GM23248 (cell line): Measurements from ENCODE around the gene VPS37D. TPM values are rescaled to one million over a fixed set of nuclear protein-coding genes. Genes with fewer than 3 reads are reported as not detected.
A peak's percentile ranks its signal among the peaks of the same experiment; 100 is the strongest.

Source experiments
- DNase-seq: peaks from one replicate; pipeline ENCODE4 v3.0.0-alpha.2; 2015
- H2AFZ ChIP-seq: fragments of 200-600 bp; sonication (generic); 2 replicates; pipeline ENCODE4 v1.6.1; 2016; ENCODE audit warnings: antibody characterized with exemption
- H3F3A ChIP-seq: fragments of 200-600 bp; sonication (generic); 2 replicates; pipeline ENCODE4 v1.6.1; 2016; ENCODE audit warnings: mild to moderate bottlenecking, antibody characterized with exemption, mixed run types; ENCODE audit not compliant: insufficient read depth
- H3K27ac ChIP-seq: fragments of 200-600 bp; sonication (generic); 2 replicates; pipeline ENCODE4 v1.5.1; 2016; ENCODE audit warnings: mild to moderate bottlenecking
- H3K27me3 ChIP-seq: fragments of 200-600 bp; sonication (generic); replicated peaks from 2 replicates; pipeline ENCODE4 v1.6.1; 2016; ENCODE audit warnings: mild to moderate bottlenecking; ENCODE audit not compliant: insufficient read depth
- H3K36me3 ChIP-seq: fragments of 200-600 bp; sonication (generic); 2 replicates; pipeline ENCODE4 v1.6.1; 2016; ENCODE audit warnings: low read depth, mild to moderate bottlenecking
- H3K4me1 ChIP-seq: fragments of 200-600 bp; sonication (generic); 2 replicates; pipeline ENCODE4 v1.6.1; 2016; ENCODE audit warnings: mild to moderate bottlenecking; ENCODE audit not compliant: insufficient read depth
- H3K4me2 ChIP-seq: fragments of 200-600 bp; sonication (generic); one replicate; pipeline ENCODE4 v1.6.1; 2016; ENCODE audit warnings: mild to moderate bottlenecking; ENCODE audit not compliant: unreplicated experiment
- H3K4me3 ChIP-seq: fragments of 200-600 bp; sonication (generic); 2 replicates; pipeline ENCODE4 v1.5.1; 2016; ENCODE audit warnings: mild to moderate bottlenecking
- H3K79me2 ChIP-seq: fragments of 200-600 bp; sonication (generic); 2 replicates; pipeline ENCODE4 v1.6.1; 2016; ENCODE audit warnings: mild to moderate bottlenecking; ENCODE audit not compliant: insufficient read depth
- H3K9ac ChIP-seq: fragments of 200-600 bp; sonication (generic); 2 replicates; pipeline ENCODE4 v1.6.1; 2016; ENCODE audit warnings: mild to moderate bottlenecking
- H3K9me2 ChIP-seq: fragments of 200-600 bp; sonication (generic); 2 replicates; pipeline ENCODE4 v1.6.1; 2016; ENCODE audit warnings: mixed run types, mild to moderate bottlenecking, moderate library complexity; ENCODE audit not compliant: insufficient read depth
- H3K9me3 ChIP-seq: fragments of 200-600 bp; sonication (generic); one replicate; pipeline ENCODE4 v1.6.1; 2017; ENCODE audit warnings: low read depth
- H4K20me1 ChIP-seq: fragments of 200-600 bp; sonication (generic); 2 replicates; pipeline ENCODE4 v1.6.0; 2016; ENCODE audit not compliant: insufficient read depth
- EZH2 ChIP-seq: fragments of 200-600 bp; sonication (generic); IDR thresholded peaks from 2 replicates; pipeline ENCODE4 v1.6.1; 2018; ENCODE audit warnings: antibody characterized with exemption, mild to moderate bottlenecking; ENCODE audit not compliant: insufficient read depth, poor library complexity, severe bottlenecking
- EZH2phosphoT487 ChIP-seq: fragments of 200-600 bp; sonication (generic); IDR thresholded peaks from 2 replicates; pipeline ENCODE4 v1.6.1; 2018; ENCODE audit warnings: antibody characterized with exemption, moderate library complexity, mild to moderate bottlenecking, low read depth; ENCODE audit not compliant: insufficient read depth
- WGBS, 2 experiments: methylation state at CpG; one replicate each; pipeline ENCODE4 v1.1.6; 2015 to 2017; ENCODE audit warnings: low lambda C conversion rate in 2 of 2, low coverage in 1 of 2; ENCODE audit errors: missing lambda C conversion rate in 2 of 2; 5-methylcytosine and 5-hydroxymethylcytosine counted together
- in situ Hi-C: fragments of 300-500 bp; cut with MboI; formaldehyde crosslinking; loops from 2 replicates; pipeline ENCODE4 v1.15.0; 2020
- polyA plus RNA-seq: library from polyadenylated mRNA; unstranded; fragments of >200 nt; fragmentation: Nextera tagmentation; extraction: Ambion mirVana; gene quantifications from 2 replicates; pipeline ENCODE4 v1.2.1, GENCODE V29; 2016
- total RNA-seq: library from RNA; depleted of rRNA; stranded (reverse); fragments of >200 nt; shearing (Covaris generic); gene quantifications from 2 replicates; pipeline ENCODE4 v1.2.3, GENCODE V29; 2014

VPS37D gene
- total and polyA plus RNA-seq, 2 experiments from 2014 or later = 1.3 to 5.9 TPM

DNA sequence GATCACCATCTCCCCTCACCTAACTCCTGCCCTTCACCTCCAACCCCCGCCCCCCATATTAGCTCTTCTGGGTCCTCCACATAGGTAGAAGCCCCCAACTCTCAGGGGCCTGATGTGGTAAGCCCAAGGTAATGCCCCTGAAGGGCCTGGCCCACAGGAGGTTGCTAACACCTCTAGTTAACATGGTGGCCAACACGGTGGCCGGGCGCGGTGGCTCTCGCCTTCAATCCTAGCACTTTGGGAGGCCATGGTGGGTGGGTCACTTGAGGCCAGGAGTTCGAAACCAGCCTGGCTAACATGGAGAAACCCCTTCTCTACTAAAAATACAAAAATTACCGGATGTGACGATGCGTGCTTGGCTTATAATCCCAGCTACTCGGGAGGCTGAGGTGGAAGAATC lies 42.4 kb upstream of the VPS37D start:
- H3K9me3 ChIP-seq = no peaks in the 10 kb centered on the region
- H3K9me2 ChIP-seq = no peaks in the 10 kb centered on the region
- no peak overlapping the region for H3K27ac ChIP-seq
- H3K36me3 ChIP-seq = no peaks in the 10 kb centered on the region
- 85 to 90% methylated on average over 11 of the region's 11 CpGs for WGBS, 2 experiments
- TF ChIP-seq EZH2 (no peak), EZH2phosphoT487 (no peak)
- no peak overlapping the region for H2AFZ ChIP-seq
- H3K4me3 ChIP-seq = no peak overlapping the region
- no peaks in the 10 kb centered on the region for H3F3A ChIP-seq
- DNase-seq = no peak
- no peaks in the 10 kb centered on the region for H3K79me2 ChIP-seq
- no peak overlapping the region for H3K9ac ChIP-seq
- H3K27me3 ChIP-seq = peaks cover 45% of the 10 kb centered on the region
- H4K20me1 ChIP-seq = no peaks in the 10 kb centered on the region
- no peak overlapping the region for H3K4me2 ChIP-seq
- in situ Hi-C loops = no loop called here
- H3K4me1 ChIP-seq = no peaks in the 10 kb centered on the region

DNA sequence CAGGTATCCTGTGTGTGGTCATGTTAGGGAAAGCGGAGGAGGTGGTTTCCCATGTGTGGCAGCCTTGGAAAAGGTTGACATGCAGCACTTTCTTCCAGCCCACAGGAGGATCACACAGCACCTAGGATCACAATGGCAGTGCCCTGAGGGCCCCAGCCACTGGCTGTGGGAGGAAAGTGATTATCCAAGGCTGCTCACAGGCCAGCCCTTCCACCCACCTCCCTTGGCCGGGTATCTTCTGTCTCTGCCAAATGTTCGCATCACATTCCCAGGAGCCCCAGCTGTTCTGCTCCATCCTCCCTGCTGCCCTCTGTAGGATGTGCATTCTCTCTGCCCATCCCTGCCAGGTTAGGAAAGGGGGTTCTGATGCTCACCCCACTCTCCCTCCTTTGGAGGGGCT lies 40.8 kb upstream of the VPS37D start:
- H3F3A ChIP-seq = no peaks in the 10 kb centered on the region
- H3K9me2 ChIP-seq = no peaks in the 10 kb centered on the region
- peak; percentile 78 for DNase-seq
- no peaks in the 10 kb centered on the region for H4K20me1 ChIP-seq
- TF ChIP-seq EZH2 (no peak), EZH2phosphoT487 (no peak)
- no peak overlapping the region for H3K9ac ChIP-seq
- in situ Hi-C loops = no loop called here
- H3K4me3 ChIP-seq = no peak overlapping the region
- peaks cover 45% of the 10 kb centered on the region for H3K27me3 ChIP-seq
- no peaks in the 10 kb centered on the region for H3K79me2 ChIP-seq
- no peaks in the 10 kb centered on the region for H3K4me1 ChIP-seq
- H3K36me3 ChIP-seq = no peaks in the 10 kb centered on the region
- H3K4me2 ChIP-seq = no peak overlapping the region
- 12 to 25% methylated on average over 3 of the region's 3 CpGs for WGBS, 2 experiments
- no peaks in the 10 kb centered on the region for H3K9me3 ChIP-seq
- no peak overlapping the region for H2AFZ ChIP-seq
- H3K27ac ChIP-seq = no peak overlapping the region

- no peak for DNase-seq
- in situ Hi-C loops = no loop called here
- Histone ChIP-seq H3K9me3 (no peaks in the 10 kb centered on the region), H3K9me2 (no peaks in the 10 kb centered on the region), H3K4me1 (no peaks in the 10 kb centered on the region), H3K36me3 (no peaks in the 10 kb centered on the region), H3K9ac (no peak overlapping the region), H4K20me1 (no peaks in the 10 kb centered on the region), H3K27ac (no peak overlapping the region), H3K4me3 (no peak overlapping the region), H2AFZ (no peak overlapping the region), H3K4me2 (no peak overlapping the region), H3K79me2 (no peaks in the 10 kb centered on the region), H3F3A (no peaks in the 10 kb centered on the region), H3K27me3 (peaks cover 29% of the 10 kb centered on the region)
- 58 to 93% methylated on average over 3 to 4 of the region's 4 CpGs for WGBS, 2 experiments
- TF ChIP-seq EZH2phosphoT487 (no peak), EZH2 (no peak)
These were observed 39.1 kb upstream of the VPS37D start for GRCh38 chr7:73628504-73628903.

- no peak overlapping the region for H3K9ac ChIP-seq
- no peaks in the 10 kb centered on the region for H3K9me2 ChIP-seq
- WGBS, 2 experiments = 6% methylated on average over 1 of the region's 1 CpG; no CpG with 5 or more reads in 1 of the 2 experiments
- H3F3A ChIP-seq = no peaks in the 10 kb centered on the region
- no peaks in the 10 kb centered on the region for H4K20me1 ChIP-seq
- TF ChIP-seq EZH2 (no peak), EZH2phosphoT487 (no peak)
- H3K79me2 ChIP-seq = no peaks in the 10 kb centered on the region
- no peak for DNase-seq
- no peaks in the 10 kb centered on the region for H3K36me3 ChIP-seq
- peaks cover 5% of the 10 kb centered on the region for H3K4me1 ChIP-seq
- no peak overlapping the region for H2AFZ ChIP-seq
- in situ Hi-C loops = no loop called here
- H3K4me3 ChIP-seq = no peak overlapping the region
- no peak overlapping the region for H3K27ac ChIP-seq
- peaks cover 11% of the 10 kb centered on the region for H3K27me3 ChIP-seq
- no peak overlapping the region for H3K4me2 ChIP-seq
- H3K9me3 ChIP-seq = no peaks in the 10 kb centered on the region
These were observed 36.1 kb upstream of the VPS37D start for GRCh38 chr7:73631558-73631957.

- Histone ChIP-seq H3K9ac (no peak overlapping the region), H3K4me2 (no peak overlapping the region), H3F3A (no peaks in the 10 kb centered on the region), H3K27me3 (peaks cover 5% of the 10 kb centered on the region; the same call in 1 of the 2 replicates), H3K27ac (no peak overlapping the region), H3K36me3 (no peaks in the 10 kb centered on the region), H3K79me2 (no peaks in the 10 kb centered on the region), H2AFZ (no peak overlapping the region), H4K20me1 (no peaks in the 10 kb centered on the region), H3K9me2 (no peaks in the 10 kb centered on the region), H3K9me3 (no peaks in the 10 kb centered on the region), H3K4me1 (peaks cover 5% of the 10 kb centered on the region), H3K4me3 (no peak overlapping the region)
- in situ Hi-C loops = no loop called here
- 59 to 61% methylated on average over 7 of the region's 7 CpGs for WGBS, 2 experiments
- no peak for DNase-seq
- TF ChIP-seq EZH2 (no peak), EZH2phosphoT487 (no peak)
These were observed 34.3 kb upstream of the VPS37D start for GRCh38 chr7:73633323-73633722.
